HG03439 (cell line): ENCODE measurements around the gene FXR2.

Experiments used
- ATAC-seq: cut with Tn5 transposase; IDR thresholded peaks from one replicate; pipeline ENCODE4 v1.9.1; 2021; ENCODE audit warnings: mild to moderate bottlenecking, moderate library complexity; ENCODE audit not compliant: unreplicated experiment

FXR2 gene

DNA sequence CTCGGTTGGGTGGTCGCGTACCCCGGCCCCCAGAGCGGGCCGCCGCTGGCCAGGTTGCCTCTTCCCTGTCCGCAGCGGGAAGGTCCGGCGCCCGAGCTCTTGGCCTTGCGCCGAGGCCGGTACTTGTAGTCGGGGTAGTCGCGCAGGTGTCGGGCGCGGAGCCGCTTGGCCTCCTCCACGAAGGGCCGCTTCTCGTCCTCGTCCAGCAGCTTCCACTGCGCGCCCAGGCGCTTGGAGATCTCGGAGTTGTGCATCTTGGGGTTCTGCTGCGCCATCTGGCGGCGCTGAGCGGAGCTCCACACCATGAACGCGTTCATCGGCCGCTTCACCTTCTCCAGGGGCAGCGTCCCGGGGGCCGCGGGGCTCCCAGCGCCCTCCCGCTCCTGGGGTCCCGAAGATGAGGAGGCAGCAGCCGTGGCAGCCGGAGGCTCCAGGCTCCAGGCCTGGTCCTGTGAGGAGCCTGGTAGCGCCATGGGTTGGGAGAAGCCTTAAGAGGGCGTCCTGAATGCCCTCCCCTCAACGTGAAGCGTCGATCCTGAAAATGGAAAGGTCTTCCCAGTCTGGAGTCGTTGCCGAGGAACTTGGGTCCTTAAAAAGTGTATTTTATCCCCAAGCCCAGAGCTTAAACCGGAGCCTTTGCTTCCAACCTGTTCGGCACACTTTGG lies 25.4 kb downstream of the FXR2 start:
- no peak for ATAC-seq

DNA sequence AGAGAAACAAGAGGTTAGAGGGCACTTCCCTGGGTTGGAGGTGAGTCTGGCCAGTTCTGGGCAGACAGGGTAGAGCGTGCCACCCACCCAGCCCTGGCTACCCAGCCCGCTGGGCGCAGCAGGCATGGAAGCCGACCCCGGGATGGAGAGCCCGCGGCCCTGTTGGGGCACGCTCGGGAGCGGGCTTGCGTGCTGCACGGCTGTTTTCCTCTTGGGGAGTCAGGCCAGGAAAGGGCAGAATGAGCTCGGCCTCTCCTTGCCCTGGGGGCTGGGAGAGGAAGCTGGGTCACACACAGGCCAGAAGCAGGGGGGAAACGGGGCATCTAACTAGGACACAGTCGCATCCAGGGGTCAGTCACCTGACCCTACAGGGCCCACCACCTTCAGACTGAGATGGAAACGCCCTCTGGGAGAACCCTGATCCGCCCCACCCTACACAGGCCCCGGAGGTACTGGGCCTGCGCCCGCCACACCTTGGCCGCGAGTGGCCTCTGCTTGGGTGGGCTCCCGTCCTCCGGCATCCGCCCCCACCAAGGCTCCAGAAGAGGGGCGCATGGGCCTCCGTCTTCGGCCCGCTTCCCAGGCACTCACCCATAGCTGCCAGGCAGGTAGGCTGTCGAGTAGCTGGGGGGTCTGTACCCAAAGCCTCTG lies 26.0 kb downstream of the FXR2 start:
- ATAC-seq, result no peak

DNA sequence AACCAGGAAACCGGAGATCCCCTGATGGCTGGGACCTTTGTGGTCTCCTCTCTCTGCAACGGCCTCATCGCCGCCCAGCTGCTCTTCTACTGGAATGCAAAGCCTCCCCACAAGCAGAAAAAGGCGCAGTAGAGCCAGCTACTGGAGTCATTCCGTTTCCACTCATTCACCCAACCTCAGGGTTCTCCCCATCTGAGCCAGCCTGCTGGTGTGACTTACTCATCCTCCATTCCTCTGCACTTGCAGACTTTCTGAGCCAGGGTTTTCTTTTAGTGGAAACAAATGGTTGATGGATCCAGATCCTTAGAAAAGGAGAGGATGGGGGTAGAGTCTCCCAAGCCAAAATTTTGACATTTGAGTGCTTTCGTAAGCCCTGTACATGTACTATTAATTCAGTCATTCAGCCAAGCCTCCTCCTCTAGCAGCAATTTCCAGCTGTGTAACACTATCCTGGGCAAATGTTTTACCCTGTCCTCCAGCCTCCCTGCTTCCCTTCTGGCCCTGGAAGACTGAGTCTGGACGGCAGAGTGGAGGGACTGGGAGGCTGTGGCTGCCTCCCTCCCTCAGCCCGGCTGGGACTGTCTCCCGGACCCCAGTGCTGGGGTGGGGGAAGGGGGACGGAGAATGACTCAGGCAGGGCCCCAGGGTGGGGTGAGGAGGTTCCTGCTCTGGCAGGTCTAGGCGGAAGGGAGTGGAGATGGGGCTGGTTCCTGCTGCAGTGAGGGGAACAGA lies 27.1 kb downstream of the FXR2 start:
- ATAC-seq, result no peak

- ATAC-seq, result no peak
These were observed 27.9 kb downstream of the FXR2 start for GRCh38 chr17:7586673-7587419.

GRCh38 chr17:7583253-7584109 lies 31.2 kb downstream of the FXR2 start, which contains the start of gene MPDU1:
MPDU1 (plus strand) TSS chr17:7583852; CDS start chr17:7583863, 11 bp downstream.
- ATAC-seq, result peak; percentile 67

- ATAC-seq, result no peak
These were observed 32.1 kb downstream of the FXR2 start for GRCh38 chr17:7582396-7583252.

GRCh38 chr17:7580604-7581575 lies 33.8 kb downstream of the FXR2 start:
- ATAC-seq, result no peak

DNA sequence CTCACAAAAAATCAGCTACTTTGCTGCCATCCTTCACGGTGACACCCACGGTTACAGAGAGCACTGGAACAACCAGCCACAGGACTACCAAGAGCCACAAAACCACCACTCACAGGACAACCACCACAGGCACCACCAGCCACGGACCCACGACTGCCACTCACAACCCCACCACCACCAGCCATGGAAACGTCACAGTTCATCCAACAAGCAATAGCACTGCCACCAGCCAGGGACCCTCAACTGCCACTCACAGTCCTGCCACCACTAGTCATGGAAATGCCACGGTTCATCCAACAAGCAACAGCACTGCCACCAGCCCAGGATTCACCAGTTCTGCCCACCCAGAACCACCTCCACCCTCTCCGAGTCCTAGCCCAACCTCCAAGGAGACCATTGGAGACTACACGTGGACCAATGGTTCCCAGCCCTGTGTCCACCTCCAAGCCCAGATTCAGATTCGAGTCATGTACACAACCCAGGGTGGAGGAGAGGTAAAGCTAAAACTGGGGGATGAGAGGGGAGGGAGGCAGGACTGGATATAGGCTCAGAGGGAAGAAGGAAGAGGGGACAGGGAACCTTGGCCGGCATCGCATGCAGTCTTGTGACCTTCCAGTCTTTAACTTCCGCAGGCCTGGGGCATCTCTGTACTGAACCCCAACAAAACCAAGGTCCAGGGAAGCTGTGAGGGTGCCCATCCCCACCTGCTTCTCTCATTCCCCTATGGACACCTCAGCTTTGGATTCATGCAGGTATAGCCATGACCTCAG lies 34.7 kb downstream of the FXR2 start:
- no peak for ATAC-seq

DNA sequence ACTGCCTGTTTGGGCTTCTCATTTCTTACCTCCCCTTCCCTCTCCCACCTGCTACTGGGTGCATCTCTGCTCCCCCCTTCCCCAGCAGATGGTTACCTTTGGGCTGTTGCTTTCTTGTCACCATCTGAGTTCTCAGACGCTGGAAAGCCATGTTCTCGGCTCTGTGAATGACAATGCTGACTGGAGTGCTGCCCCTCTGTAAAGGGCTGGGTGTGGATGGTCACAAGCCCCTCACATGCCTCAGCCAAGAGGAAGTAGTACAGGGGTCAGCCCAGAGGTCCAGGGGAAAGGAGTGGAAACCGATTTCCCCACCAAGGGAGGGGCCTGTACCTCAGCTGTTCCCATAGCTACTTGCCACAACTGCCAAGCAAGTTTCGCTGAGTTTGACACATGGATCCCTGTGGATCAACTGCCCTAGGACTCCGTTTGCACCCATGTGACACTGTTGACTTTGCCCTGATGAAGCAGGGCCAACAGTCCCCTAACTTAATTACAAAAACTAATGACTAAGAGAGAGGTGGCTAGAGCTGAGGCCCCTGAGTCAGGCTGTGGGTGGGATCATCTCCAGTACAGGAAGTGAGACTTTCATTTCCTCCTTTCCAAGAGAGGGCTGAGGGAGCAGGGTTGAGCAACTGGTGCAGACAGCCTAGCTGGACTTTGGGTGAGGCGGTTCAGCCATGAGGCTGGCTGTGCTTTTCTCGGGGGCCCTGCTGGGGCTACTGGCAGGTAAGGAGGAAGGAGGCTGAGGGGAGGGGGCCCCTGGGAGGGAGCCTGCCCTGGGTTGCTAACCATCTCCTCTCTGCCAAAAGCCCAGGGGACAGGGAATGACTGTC lies 35.5 kb downstream of the FXR2 start, which contains the start of gene CD68:
CD68 (plus strand) TSS at position 638 of the 833 bp plus-strand sequence; CDS start at position 678, 40 bp downstream.
- ATAC-seq, result no peak

GRCh38 chr17:7577327-7578199 lies 37.1 kb downstream of the FXR2 start:
- no peak for ATAC-seq

DNA sequence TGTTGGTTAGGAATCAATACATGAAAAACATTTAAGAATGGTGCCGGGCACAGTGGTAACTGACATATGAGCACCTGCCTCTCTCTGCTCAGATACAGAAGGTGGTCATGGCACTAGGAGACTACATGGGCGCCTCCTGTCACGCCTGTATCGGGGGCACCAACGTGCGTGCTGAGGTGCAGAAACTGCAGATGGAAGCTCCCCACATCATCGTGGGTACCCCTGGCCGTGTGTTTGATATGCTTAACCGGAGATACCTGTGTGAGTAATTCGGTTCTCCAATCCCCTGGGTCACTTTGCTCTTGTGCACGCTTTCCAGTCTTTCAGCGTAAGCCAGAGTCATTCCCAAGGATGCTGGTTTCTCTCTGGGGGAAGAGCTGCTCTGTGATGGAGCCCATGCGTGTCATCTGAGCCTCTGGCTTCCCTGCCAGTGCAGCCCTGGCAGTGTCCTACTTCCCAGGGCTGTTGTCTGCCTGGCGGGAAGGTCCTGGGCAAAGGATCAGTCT lies 38.2 kb downstream of the FXR2 start:
- no peak for ATAC-seq

DNA sequence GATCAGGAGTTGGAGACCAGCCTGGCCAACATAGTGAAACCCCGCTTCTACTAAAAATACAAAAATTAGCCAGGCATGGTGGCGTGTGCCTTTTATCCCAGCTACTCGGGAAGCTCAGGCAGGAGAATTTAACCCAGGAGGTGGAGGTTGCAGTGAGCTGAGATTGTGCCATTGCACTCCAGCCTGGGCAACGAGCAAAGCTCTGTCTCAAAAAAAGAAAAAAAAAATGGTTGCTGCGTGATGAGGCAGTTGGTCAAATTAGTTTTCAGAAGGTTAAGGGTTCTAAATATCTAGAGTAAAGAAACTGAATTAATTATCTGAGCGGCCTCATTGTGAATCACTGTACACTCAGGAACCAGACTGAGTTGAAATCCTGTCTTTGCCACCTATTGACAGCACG lies 38.7 kb downstream of the FXR2 start:
- ATAC-seq, result no peak

- no peak for ATAC-seq
These were observed 39.2 kb downstream of the FXR2 start for GRCh38 chr17:7575481-7575883.

GRCh38 chr17:7574176-7574953 lies 40.3 kb downstream of the FXR2 start:
- ATAC-seq, result no peak
